SK-MEL-5 (cell line): ENCODE measurements around the gene CADPS. TPM values are rescaled to one million over a fixed set of nuclear protein-coding genes. Genes with fewer than 3 reads are reported as not detected.

ENCODE experiments used
- DNase-seq: peaks from one replicate; pipeline ENCODE4 v3.0.0-alpha.2; 2016; ENCODE audit warnings: low read depth, low spot score
- in situ Hi-C: cut with HindIII; loops from 2 replicates; pipeline ENCODE4 v1.10.0; 2016; ENCODE audit warnings: low sequenced_read_pairs, high pct_unique_total_duplicates, low pct_unique_long_range_greater_than_20kb
- total RNA-seq: library from RNA; depleted of rRNA; stranded (reverse); fragments of >200 nt; shearing (Covaris generic); gene quantifications from 2 replicates; pipeline ENCODE4 v1.2.3, GENCODE V29; 2014

The CADPS gene
- total RNA-seq, 1 experiment from 2014 or later, result not detected

GRCh38 chr3:62416144-62416543 is 459.1 kb downstream of the CADPS start:
- in situ Hi-C loops, result no loop called here
- no peak for DNase-seq

DNA sequence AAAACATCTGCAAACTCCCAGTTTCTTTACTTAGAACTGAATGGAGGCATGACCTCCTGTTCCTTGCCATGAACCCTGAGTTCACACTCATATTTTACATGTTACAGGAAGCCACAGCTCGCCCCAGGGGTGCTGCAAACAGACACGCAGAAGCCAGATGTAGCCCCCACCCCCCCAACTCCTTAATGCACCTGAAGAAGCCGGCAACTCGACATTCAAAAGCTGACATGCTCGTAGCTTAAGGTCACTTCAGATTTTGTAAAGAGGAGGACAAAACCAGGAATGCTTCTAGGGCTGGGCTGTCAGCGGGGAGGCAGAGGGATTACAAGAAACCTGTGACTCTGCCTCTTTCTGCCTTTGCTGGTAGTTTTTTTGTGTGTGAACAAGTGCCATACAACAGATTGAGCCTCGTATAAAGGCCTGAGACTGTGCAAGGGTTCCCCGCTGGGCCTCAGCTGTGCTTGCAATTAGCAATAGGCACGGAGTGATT is 459.9 kb downstream of the CADPS start:
- in situ Hi-C loops, result no loop called here

DNA sequence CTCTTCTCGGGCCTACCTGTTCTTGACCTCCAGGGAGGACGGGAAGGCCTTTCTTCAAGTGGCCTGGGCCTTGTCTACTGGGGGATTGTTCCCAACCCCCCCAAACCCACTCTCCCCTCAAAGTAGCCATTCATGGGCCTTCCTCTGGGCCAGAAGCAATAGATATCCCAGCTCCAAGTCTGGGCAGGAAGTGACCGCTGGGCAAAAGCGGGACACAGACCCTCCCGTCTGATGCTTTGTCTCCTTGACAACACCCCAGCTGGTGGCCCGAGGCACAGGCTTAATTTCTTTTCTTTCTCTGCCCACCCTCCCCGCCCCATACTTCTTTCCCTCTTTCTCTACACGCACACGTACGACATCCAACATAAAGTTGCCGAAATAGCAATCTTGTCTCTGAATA is 460.4 kb downstream of the CADPS start:
- no peak for DNase-seq
- in situ Hi-C loops, result no loop called here

More for the DNA sequence above, 459.9 kb downstream of the CADPS start:
- DNase-seq, result no peak

DNA sequence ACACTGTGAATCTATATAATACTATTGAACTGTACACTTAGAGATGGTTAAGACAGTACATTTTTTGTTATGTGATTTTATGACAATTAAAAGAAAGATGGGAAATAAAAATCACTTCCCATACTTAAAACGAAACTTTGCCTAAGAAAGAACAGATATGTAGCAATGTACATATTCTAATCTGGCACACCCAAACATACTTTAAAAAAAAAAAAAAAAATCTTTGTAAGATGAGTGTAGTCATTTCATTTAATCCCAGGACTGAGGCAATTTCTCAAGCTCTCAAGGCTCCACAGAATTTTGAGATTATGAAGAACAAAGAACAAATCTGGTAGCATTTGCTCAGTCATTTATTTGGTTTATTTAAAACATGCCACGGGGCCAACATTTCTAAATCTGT is 461.5 kb downstream of the CADPS start:
- no peak for DNase-seq
- in situ Hi-C loops, result no loop called here

- DNase-seq, result no peak
- in situ Hi-C loops, result no loop called here
Observed at GRCh38 chr3:62406945-62407344, 468.3 kb downstream of the CADPS start.

DNA sequence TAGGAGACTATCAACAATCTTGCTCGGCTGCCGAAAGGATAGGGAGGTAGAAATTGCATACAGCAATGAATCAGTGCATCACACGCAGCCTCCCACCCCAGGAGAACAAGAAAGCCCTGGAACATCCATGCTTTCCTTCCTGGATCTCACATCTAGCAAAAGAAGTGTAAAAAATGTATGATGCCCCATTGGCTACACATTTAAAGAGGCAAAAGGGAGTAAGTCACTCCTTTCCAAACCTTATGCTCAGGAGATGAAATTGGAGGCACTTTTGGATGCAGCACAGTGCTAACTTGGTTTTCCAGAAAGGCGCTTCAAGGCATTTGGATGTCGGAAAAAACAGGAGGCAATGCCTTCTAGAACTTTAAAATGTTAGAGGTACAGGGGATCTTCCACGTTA is 469.6 kb downstream of the CADPS start:
- in situ Hi-C loops, result no loop called here
- no peak for DNase-seq

GRCh38 chr3:62405135-62405534 is 470.1 kb downstream of the CADPS start:
- in situ Hi-C loops, result no loop called here
- no peak for DNase-seq

DNA sequence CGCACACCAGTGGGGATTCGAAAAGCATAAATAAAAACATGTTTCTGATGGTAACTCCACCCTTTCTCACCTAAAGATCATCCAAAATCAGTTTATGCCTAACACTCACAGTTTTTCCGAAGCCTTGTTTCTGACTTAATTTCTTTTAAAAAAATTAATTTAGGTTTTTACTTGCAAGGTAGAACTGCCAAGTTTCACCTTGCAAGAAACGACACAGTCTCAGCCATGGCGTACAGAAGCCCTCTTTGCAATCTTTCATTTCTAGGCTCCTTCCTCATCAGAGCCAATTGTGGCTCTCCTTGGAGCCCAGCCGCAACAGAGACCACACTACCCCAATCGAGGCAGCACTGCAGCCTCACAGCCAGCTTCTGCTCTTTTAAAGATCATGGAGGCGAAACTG is 470.9 kb downstream of the CADPS start:
- no peak for DNase-seq
- in situ Hi-C loops, result no loop called here

GRCh38 chr3:62403765-62404164 is 471.5 kb downstream of the CADPS start:
- no peak for DNase-seq
- in situ Hi-C loops, result no loop called here

GRCh38 chr3:62392626-62393292 is 482.5 kb downstream of the CADPS start:
- DNase-seq, result no peak
- in situ Hi-C loops, result no loop called here

DNA sequence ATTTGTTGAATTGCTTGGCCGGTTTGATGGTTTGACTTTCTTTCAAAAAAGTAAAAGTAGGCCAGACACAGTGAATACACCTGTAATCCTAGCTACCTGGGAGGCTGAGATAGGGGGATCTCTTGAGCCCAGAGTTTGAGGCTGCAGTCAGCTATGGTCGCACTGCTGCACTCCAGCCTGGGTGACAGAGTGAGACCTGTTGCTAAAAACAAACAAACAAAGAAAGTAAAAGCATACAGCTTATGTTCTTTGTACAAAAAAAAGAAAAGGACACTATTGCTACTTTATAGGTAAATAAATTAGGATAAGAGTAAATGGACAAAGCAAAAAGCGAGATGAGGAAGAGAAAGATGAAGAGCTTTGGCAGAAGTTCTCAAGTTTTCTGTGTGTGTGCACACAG is 488.0 kb downstream of the CADPS start:
- in situ Hi-C loops, result no loop called here
- DNase-seq, result no peak

GRCh38 chr3:62379321-62379798 is 495.9 kb downstream of the CADPS start:
- DNase-seq, result no peak
- in situ Hi-C loops, result no loop called here

- in situ Hi-C loops, result no loop called here
Observed at GRCh38 chr3:62378921-62379320, 496.3 kb downstream of the CADPS start.

DNA sequence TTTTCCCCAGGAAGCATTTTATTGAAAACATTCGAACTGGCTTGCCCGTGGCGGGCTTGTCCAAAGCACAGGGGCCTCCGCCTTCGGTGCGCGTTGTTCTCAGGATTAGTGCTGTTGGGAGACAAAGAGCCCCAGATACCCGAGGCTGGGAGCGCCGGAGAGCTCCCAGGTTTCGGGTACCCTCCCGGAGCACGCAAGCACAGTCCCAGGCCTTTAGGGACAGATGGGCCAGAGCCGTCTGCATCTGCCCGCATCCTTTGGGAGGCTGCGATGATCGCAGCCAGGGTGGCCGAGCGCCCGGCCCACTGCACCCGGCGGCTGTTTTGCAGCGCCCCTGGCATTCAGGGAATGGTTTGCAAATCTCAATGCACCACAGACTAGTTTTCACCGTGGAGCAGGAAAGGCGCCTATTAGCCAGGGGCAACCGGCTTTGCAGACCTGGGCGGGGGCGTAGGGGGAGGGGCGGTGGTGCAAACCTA is 496.9 kb downstream of the CADPS start:
- no peak for DNase-seq
- in situ Hi-C loops, result no loop called here

More at GRCh38 chr3:62378921-62379320, 496.3 kb downstream of the CADPS start:
- DNase-seq, result no peak

DNA sequence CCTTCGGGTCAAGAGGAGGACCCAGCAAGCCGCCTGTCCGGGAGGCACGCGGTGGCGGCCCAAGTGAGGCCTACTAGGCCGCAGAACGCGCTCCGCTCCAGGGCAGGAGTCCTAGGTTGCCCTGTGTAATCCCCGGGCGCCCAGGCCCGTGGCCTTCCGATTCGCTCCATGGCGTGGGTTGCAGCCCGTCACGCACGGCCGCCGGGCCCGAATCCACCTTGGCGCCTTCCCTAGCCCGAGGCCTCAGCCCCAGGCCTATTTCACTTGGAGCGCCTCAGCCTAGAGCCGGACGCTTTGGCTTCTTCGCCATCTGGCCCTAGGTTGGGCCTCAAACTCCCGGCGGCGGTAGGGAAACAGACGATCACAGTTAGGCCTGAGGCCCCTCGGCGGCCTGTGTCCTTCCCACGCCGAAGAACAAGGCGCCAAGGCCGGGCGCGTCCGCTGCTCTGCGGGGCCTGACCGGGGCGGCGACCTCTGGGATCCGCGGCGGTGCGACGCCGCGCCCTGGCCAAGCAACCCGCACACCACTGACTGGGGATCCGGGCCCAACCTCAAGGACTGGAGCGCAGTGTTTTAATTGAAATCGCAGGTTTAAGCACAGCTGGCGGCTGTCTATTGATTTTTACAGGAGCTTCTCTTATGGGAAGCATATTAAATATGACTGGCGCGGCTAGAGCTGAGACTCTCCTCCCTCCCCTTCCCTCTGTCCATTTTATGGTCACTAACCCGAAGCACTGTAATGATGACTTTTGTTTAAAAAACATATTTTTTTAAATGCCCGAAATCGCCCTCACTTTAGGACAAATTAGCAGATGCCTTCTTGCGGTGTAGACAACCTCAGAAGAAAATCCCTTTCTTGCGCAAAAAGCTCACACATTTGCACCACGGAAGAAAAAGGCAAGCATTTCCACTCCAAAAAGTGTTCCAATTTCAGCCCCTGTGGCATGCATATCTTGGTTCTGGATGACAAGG is 498.0 kb downstream of the CADPS start:
- DNase-seq, result no peak
- in situ Hi-C loops, result no loop called here

DNA sequence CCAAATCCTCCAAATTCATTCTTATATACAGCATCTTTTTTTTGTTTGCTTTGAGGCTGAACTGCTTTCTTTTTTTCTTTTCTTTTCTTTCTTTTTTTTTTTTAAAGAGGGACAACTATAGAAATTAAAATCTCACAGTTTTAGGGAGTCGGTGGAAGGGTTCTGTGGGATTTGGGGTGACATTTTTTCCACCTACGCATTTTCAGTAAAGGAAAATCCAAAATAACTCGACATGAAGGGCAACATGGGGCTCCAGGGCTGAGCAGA is 498.8 kb downstream of the CADPS start:
- in situ Hi-C loops, result no loop called here
- no peak for DNase-seq

DNA sequence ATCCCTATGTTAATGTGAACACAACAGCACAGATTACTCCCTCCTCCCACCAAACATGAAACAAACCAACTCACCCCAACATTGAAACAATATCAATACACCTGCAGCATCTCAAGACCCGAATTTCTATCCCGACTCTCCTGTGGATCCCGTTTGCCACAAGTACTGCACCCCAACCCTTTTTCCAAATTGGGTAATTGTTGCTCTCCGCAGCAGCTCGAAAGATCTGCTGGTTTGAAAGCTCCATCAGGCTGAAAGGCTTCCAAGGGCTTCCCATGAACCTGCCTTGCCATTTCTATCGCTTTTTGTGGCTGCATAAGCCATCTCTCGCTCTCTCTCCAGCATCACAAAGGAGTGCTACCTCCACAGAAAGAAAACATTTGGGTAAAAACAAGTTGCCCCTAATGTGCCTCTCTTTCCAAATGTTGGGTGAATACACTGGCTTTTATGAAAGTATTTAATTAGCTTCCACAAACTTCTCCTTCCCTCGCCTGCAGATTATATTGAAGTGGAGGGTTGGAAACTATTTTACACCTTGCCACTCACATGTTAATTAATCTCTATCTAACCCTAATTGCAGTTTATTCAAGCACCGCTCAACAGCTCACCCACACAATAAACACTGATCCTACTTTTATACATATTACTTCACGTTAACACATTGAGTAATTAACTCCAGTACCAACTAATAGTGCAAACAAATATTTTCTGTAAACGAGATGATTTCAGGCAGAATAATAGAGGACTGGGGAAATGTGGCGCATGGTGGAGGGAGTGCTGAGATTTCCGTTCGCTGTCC is 499.4 kb downstream of the CADPS start:
- no peak for DNase-seq
- in situ Hi-C loops, result no loop called here
